NCI-H526 (cell line): ENCODE results near the gene CIITA.

Source experiments
- DNase-seq, 2 experiments: peaks; one replicate each; lab custom pipeline; 2025; lab: John Stamatoyannopoulos, UW

The CIITA gene

DNA sequence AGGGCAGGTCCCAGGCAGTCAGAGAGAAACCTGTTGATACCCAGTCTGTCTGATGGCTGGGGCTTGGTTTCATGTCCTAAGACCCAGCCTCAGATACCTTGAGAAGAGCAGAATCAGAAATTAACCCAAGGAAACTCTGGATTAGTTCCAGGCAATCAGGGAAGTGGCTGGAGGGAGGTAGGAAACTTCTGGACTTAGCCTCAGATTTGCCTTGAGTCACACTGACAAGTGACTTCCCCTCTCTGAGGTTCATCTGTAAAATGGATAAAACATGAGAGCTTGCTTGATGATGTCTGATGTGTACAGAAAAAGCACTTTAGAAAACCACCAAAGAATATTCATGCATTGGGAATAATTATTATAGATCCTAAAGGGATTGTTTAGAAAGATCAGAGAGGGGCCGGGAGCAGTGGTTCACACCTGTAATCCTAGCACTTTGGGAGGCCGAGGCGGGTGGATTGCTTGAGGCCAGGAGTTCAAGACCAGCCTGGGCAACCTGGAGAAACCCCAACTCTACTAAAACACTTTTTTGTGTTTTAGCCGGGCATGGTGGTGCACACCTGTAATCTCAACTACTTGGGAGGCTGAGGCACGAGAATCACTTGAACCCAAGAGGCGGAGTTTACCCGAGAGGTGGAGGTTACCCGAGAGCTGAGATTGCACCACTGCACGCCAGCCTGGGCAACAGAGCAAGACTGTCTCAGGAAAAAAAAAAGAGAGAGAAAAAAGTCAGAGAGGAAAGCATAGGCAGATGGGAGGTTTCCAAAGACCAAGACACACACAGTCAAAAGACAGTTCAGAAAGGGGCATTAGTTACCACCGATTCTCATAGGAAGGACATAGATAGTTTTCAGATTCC, 3.8 kb downstream of the CIITA start:
- DNase-seq: no peak

DNA sequence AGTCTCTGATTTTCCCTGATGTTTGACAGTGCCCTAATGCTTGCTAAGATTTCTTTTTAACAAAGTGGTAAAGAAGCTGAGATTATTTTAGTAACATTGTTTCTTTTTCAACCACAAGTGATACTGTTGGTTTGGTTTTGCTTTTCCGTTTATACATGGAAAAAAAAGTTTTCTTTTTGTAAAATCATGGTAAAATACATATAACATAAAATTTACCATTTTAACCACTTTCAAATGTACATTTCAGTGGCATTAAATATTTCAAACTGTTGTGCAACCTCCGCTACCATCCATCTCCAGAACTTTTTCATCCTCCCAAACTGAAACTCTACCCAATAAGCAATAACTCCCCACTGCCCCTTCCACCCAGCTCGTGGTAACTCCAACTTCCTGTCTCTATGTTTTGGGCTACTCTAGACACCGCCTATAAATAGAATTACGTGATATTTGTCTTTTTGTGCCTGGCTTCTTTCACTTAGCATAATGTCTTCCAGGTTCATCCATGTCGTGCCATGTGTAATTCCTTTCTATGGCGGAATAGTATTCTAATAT, 4.6 kb downstream of the CIITA start:
- DNase-seq: no peak

DNA sequence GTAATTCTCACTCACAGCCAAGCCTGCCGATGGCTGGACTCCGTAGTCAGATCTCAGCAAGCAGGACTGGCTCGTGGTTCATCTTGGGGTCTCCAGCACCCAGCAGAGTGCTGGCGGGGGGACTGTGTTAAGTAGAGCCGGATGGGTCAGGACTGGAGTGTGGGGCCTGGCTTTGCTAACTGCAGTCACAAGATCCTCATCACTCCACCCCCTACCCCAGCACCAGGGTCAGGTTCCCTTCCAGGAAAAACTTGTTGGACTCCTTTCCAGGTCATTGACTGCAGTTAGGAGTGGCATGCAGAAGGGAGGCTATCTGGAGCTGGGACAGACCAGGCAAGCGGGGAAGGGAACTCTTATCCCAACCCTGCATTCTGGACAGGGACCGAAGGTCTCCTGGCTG, 6.0 kb downstream of the CIITA start:
- peak in 1 of 2 experiments; percentile 44 for DNase-seq

DNA sequence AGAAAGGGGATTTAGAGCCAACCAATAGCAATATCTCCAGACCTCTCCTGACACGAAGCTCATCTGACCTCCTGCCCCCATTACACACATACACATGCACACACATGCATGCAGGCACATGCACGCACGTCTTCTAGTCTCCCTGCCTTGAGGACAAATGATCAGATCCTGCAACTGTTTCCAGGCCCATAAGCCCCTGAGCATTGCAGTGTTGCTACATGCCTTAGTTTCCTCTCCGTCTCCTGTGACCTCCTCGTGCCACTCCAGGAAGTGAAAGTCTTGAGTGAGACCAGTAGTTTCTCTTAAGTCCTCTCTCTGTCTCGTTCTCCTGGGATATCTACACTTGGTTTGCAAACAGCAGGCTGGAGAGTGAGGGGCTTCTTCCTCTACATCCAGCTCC, 8.2 kb downstream of the CIITA start:
- DNase-seq: no peak

DNA sequence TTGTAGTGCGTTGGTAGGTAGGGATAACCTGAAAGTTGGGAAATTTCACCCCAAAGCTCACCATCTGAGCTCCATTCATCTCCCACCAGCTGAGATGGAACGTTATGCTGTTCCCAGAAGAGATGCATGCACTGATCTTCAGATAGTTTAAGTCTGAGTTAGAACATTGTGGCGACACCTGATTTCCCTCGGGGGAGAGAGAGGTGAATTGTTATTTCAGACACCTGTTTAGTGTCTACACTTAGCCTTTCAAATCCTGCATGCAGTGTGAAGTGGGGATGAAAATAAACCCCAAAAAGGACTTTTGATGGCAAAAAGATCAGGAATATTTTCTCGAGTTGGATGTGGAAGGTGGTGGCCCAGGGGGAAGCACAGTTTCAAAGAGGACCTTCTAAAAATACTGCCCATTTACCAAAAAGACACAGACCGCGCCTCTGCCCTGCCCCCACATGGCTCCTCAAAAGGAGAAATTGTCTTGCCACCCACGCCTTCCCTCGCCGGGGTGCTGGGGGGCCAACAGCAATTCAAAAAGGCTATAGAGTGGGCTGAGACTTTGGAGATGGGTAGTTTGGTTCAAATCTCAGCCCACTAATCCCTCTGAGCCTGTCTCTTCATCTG, 11.4 kb downstream of the CIITA start:
- no peak for DNase-seq

DNA sequence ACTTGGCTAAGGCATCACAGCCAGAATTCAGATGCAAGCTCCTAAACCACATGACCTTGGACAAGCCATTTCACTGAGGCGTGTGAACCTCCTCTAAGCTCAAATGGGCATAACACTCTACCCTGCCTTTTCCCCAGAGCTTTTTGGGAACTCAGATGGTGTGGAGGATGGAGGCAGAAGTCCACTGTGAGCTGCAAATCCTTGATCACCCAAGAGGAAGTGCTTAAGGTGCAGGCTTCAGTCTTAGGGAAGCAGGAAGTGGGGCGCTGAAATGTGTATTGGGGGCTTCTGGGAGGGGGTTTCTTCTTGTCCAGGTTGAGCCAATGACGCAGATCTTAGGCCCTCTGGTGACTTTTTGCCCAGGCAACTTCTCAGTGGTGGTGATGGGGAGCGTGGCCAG, 12.9 kb downstream of the CIITA start:
- DNase-seq: no peak

DNA sequence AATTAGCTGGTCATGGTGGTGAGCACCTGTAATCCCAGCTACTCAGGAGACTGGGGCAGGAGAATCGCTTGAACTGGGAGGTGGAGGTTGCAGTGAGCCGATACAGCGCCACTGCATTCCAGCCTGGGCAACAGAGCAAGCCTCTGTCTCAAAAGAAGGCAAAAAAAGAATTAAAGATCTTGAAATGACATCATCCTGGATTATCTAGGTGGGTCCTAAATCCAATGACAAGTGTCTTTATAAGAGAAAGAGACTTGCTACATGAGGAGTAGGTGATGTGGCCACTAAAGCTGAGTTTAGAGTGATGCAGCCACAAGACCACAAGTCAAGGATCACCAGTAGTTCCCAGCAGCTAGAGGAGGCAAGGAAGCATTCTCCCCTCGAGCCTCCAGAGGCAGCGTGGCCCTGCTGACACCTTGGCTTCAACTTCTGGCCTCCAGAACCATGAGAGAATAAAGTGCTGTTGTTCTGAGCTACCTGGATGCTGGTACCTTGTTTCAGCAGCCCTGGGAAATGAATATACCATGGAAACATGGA, 15.8 kb downstream of the CIITA start:
- peak in 1 of 2 experiments; percentile 20 for DNase-seq

DNA sequence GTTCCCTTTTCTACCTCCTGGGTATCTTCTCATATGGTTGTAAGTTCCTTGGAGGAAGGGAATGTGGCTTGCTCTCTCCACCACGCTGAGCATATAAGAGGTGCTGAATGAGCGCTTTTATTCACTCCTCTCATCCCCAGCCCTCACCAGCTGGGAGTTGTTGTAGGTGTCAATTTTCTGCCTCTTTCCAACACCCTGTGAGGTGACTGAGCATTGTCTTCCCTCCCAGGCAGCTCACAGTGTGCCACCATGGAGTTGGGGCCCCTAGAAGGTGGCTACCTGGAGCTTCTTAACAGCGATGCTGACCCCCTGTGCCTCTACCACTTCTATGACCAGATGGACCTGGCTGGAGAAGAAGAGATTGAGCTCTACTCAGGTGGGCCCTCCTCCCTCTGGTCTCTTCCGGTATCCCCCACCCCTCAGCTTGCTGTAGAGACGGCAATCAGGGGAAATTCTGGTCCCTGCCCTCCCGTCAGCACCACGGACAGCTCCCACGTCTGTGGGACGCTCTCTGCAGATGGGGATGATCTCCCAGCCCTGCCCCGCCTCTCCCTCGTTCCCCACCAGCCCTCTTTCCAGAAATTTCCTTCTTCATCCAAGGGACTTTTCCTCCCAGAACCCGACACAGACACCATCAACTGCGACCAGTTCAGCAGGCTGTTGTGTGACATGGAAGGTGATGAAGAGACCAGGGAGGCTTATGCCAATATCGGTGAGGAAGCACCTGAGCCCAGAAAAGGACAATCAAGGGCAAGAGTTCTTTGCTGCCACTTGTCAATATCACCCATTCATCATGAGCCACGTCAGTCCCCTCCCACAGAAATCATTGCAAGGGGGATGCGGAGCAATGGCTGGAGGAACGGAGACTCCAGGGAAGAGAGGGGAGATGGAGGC, 18.3 kb downstream of the CIITA start:
- no peak for DNase-seq

DNA sequence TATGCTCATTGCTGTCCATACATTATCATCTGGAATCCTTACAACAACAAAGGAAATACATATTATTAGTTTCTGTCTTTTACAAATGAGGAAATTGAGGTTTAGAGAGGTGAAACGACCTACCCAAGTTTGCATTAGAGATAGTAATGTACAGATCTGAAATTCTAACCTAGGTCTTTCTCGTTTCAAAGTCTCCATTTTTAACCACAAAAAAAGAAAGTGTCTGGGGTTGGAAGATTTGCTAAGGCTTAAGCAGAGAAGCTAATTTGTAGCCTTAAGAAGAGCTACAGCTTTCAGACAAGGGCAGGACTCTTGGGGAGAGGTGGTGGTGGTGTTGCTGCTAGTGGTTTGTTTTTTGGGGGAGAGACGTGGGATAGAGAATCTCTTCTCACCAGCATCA, 19.2 kb downstream of the CIITA start:
- DNase-seq: no peak

DNA sequence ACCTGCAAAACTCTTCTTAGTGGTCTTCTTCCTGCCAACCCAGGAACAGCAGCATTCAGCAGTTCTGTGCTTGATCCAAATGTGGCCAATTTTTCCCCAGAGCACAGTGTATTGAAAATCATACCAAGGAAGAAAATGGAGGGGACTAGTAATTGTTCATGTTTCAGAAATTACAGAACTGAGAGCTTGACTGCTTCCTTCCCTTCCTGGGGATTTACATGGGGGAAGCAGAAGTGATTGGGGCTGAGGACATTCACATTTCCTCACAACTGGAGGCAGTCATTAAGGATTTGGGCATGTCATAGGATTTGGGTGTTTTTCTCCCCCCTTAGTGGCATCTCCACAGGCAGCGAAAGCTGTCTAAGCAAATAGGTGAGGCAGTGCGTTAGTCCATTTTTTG, 19.7 kb downstream of the CIITA start:
- DNase-seq: no peak

DNA sequence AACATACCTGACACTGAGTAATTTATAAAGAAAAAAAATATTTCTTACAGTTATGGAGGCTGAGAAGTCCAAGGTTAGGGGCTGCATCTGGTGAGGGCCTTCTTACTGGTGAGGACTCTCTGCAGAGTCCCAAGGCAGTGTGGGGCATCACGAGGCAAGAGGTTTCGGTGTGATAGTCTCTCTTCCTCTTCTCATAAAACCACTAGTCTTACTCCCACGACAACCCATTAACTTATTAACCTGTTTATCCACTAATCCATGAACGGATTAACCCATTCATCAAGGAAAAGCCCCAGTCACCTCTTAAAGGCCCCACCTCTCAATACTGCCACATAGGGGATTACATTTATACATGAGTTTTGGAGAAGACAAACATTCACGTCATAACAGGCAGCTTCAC, 20.1 kb downstream of the CIITA start:
- DNase-seq: no peak

DNA sequence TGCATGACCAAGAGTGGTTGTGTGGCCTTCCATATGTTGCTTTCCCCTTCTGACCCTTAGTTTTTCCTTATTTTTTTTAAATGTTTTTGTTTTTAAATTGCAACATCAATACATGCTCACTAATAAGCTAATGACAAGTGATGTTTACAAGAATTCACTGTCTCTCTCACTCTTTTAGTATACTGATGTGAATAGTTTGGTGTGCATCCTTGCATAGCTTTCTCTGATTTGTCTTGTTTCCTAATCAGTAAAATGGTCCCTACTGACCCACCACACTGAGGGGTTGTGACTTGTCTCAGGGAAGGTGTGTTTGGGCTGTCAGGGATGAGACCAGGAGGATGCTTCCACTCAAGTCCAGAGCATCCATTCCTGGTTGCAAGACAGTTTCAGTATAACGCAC, 26.0 kb downstream of the CIITA start:
- no peak for DNase-seq

DNA sequence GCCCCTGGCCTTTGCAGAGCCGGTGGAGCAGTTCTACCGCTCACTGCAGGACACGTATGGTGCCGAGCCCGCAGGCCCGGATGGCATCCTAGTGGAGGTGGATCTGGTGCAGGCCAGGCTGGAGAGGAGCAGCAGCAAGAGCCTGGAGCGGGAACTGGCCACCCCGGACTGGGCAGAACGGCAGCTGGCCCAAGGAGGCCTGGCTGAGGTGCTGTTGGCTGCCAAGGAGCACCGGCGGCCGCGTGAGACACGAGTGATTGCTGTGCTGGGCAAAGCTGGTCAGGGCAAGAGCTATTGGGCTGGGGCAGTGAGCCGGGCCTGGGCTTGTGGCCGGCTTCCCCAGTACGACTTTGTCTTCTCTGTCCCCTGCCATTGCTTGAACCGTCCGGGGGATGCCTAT, 29.5 kb downstream of the CIITA start:
- DNase-seq: no peak

DNA sequence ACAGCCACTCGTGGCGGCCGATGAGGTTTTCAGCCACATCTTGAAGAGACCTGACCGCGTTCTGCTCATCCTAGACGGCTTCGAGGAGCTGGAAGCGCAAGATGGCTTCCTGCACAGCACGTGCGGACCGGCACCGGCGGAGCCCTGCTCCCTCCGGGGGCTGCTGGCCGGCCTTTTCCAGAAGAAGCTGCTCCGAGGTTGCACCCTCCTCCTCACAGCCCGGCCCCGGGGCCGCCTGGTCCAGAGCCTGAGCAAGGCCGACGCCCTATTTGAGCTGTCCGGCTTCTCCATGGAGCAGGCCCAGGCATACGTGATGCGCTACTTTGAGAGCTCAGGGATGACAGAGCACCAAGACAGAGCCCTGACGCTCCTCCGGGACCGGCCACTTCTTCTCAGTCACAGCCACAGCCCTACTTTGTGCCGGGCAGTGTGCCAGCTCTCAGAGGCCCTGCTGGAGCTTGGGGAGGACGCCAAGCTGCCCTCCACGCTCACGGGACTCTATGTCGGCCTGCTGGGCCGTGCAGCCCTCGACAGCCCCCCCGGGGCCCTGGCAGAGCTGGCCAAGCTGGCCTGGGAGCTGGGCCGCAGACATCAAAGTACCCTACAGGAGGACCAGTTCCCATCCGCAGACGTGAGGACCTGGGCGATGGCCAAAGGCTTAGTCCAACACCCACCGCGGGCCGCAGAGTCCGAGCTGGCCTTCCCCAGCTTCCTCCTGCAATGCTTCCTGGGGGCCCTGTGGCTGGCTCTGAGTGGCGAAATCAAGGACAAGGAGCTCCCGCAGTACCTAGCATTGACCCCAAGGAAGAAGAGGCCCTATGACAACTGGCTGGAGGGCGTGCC, 30.1 kb downstream of the CIITA start:
- no peak for DNase-seq

DNA sequence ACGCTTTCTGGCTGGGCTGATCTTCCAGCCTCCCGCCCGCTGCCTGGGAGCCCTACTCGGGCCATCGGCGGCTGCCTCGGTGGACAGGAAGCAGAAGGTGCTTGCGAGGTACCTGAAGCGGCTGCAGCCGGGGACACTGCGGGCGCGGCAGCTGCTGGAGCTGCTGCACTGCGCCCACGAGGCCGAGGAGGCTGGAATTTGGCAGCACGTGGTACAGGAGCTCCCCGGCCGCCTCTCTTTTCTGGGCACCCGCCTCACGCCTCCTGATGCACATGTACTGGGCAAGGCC, 30.7 kb downstream of the CIITA start:
- no peak for DNase-seq

DNA sequence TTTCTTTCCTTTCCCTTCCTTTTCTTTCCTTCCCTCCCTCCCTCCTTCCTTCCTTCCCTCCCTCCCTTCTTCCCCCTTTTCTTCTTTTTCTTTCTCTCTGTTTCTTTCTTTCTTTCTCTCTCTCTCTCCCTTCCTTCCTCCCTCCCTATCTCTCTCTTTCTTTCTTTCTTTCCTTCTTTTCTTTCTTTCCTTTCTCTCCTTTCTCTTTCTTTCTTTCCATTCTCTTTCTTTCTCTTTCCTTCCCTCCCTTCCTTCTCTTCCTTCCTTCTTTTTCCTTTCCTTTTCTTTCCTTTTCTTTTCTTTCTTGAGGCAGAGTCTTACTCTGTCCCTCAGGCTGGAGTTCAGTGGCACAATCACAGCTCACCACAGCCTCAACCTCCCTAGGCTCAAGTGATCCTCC, 34.3 kb downstream of the CIITA start:
- no peak for DNase-seq

DNA sequence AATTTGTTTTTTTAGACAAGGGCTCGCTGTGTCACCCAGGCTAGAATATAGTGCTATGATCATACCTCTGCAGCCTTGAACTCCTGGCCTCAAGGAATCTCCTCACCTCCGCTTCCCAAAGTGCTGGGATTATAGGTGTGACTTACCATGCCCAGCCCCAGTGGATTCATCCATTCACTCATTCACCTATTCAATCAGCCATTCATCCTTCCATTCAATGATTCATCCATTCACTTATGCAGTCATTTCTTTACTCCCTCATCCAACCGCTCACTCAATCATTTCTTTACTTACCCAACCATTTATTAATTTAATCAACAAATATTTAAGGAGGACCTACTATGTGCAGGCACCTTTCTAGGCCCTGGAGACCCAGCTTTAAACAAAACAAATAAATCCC, 39.5 kb downstream of the CIITA start:
- no peak for DNase-seq

DNA sequence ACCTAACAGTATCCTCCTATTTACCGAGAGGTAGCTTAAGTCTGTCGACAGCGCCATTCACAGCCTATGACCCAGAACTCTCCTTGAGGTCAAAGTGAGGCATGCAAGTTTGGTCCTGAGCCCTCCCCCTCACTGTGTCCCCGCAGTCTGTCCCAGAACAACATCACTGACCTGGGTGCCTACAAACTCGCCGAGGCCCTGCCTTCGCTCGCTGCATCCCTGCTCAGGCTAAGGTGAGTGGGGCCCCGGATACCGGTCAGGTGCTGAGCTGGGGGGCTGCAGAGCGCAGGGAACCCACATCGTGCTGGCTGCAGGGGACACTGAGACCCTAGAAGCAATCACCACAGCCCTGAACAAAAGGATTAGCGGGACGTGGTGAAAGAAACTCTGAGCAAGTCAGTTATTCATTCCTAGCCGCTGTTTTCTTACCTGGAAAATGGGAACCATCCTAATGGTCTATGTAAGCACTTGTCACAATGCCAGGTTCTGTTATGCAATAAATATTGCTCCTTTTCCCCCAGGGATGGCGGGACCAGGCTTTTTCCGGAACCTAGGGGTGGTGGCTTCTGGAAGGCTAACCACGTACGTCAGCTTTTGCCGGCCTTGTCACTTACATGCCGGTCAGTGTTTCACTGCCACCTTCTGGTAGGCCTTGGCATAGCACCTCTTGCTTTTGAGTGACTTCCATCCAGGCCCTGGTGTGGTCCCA, 41.4 kb downstream of the CIITA start:
- DNase-seq: peak; percentile 87 to 97

DNA sequence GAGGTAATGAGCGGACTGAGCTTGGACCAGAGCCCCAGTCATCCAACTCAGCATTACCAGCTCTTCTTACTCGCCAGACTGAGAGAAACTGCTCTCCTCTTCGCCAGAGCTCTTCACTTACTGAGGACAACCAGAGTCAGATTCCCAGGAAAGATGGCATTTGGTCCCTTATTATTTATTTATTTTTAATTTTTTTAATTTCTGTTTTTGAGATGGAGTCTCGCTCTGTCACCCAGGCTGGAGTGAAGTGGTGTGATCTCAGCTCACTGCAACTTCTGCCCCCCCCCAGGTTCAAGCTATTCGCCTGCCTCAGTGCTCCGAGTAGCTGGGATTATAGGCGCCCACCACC, 42.0 kb downstream of the CIITA start:
- DNase-seq: no peak

DNA sequence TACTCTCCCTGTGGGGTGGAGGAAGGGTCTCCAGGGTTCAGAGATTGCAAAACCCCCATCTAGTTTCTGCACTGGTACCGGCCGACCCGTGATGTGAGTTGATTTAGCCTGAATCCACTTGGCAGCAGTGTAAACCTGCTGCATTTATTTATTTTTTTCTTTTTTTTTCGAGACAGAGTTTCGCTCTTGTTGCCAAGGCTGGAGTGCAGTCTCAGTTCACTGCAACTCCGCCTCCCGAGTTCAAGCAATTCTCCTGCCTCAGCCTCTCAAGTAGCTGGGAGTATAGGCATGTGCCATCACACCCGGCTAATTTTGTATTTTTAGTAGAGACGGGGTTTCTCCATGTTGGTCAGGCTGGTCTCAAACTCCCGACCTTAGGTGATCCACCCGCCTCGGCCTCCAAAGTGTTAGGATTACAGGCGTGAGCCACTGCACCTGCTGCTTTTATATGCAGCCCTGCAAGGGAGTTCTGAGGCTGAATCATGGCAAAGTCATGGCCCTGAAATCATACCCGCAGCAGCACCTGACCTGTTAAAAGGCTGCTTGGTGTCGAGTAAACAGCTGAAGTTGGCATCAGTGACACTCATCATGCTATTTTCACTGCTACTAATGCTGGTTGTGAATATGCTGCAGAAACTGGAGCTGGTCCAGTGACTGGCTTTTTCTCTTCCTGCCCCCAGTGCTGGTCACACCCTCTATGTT, 43.9 kb downstream of the CIITA start:
- no peak for DNase-seq
